HG03439 (cell line): ENCODE measurements around the gene CPEB3.
"Not testable (repeated sequence)": the region's sequence is repeated elsewhere in the genome, so short reads cannot be mapped to it uniquely, and the experiment has no call there.

Experiments
- ATAC-seq: cut with Tn5 transposase; IDR thresholded peaks from one replicate; pipeline ENCODE4 v1.9.1; 2021; ENCODE audit warnings: mild to moderate bottlenecking, moderate library complexity; ENCODE audit not compliant: unreplicated experiment

The CPEB3 gene

DNA sequence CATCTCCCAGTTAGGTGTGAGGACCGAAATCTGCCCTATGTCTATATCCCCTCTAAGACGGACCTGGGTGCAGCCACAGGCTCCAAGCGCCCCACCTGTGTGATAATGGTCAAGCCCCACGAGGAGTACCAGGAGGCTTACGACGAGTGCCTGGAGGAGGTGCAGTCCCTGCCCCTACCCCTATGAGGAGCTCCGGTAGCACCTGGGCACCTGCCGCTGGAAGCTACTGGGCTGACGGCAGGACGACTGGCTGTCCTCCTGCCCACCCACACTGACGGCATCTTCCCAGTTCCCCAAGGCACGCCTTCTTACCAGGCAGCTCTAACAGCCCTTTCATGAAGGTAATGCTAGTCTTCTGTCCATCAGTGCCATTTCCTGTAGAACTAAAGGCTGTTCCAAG, 74.3 kb downstream of the CPEB3 start:
- not testable (repeated sequence) for ATAC-seq

GRCh38 chr10:92215222-92215621, 75.7 kb downstream of the CPEB3 start:
- not testable (repeated sequence) for ATAC-seq

GRCh38 chr10:92213049-92213448, 77.8 kb downstream of the CPEB3 start:
- no peak for ATAC-seq

DNA sequence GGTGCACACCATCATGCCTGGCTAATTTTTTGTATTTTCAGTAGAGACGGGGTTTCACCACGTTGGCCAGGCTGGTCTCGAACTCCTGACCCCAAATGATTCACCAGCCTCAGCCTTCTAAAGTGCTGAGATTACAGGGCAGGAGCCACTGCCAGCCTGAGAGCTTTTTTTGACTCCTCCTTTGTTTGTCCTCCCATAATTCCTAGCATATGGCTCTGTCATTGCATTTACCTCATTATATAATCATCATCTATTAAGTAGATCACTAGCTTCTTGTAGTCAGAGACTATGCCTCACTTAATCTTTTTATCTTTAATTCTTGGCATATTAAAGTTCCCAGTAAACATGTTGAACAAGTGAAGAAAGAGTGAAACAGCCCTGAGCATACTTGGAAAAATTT, 82.1 kb downstream of the CPEB3 start:
- no peak for ATAC-seq

GRCh38 chr10:92208157-92208720, 82.6 kb downstream of the CPEB3 start:
- ATAC-seq = no peak

- no peak for ATAC-seq
These were observed 83.8 kb downstream of the CPEB3 start for GRCh38 chr10:92207061-92207460.

GRCh38 chr10:92203919-92204623, 86.8 kb downstream of the CPEB3 start:
- no peak for ATAC-seq

DNA sequence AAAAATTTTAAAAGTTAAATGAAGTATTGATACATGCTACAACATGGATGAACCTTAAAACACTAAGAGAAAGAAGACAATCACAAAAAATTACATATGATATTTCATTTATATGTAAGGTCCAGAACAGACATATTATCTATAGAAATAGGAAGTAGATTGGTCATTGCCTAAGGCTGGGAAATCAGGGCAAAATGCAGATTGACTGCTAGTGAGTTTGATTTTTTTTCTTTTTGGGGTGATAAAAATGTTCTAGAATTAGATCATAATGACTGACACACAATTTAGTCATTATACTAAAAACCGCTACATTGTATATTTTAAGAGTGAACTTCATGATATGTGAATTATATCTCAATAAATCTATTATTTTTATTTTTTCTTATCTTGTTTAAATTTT, 88.3 kb downstream of the CPEB3 start:
- no peak for ATAC-seq

DNA sequence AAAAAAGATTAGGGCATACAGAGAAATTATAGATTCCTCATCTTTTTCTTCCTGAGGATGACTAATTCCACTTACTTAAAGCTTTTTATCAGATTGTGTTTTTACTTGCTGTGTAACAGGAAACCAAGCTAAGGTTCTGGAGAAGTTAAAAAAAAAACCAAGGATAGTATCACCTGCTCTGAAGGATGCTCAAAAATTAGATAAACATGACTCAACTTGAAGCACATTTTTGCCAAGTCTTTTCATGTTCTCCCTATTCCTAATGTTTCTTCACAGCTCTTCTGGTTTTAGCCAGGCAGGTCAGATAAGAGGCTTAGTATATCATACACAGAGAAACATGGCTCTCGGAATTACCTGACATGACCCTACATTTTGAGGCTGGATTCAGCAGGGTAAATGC, 90.3 kb downstream of the CPEB3 start:
- no peak for ATAC-seq

DNA sequence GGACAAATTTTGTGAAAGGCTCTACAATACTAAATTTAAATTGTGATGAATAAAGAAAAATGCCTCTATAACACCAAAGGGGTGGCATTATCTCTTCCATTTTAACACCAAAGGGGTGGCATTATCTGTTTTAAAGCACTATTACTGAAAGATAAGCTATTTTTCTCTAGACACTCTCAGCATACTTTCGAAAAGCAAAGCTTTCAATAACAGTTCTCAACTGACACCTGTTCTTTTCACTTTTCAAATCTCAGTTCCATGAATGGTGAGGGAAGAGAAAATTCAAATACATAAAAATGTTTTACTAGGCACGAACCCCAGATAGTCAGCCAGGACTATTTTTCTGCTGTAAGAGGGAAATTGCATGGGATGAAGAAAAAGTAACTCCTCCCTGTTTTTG, 103.8 kb downstream of the CPEB3 start:
- ATAC-seq = no peak

DNA sequence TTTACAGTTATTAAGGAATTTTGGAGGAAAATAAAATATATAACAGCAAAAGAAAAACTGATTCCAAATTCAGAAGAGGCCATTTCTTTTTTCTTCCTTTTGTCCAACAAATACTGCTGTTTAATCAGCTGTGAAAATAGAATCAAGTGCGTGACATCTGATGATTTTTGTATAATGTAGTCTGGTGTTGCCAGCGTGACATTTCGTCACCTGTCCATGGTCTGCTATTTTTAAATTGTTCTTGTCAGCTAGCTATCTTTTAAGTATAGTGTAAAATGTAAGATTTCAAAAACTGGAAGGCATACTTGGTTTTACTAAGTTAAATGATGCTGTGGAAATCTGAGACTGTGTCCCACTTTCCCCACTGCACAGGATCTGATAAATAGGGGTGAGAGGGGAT, 105.9 kb downstream of the CPEB3 start:
- no peak for ATAC-seq

DNA sequence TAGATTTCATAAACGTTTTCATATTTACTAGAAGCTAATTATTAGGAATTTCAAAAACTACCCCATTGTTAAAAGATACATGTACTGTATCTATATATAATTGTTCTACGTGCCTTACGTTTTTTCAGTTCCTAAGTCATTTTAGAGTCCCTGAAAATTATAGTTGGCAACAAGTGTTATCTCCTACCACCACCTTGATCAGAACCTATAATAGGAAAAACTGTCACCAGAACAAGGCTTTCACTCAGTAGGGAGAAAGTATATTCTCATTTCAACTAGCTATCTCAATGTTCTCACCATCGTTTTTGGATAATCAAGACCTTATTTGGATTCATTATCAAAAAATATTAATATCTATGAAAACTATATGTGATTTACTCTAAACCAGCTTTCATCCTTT, 107.7 kb downstream of the CPEB3 start:
- no peak for ATAC-seq

DNA sequence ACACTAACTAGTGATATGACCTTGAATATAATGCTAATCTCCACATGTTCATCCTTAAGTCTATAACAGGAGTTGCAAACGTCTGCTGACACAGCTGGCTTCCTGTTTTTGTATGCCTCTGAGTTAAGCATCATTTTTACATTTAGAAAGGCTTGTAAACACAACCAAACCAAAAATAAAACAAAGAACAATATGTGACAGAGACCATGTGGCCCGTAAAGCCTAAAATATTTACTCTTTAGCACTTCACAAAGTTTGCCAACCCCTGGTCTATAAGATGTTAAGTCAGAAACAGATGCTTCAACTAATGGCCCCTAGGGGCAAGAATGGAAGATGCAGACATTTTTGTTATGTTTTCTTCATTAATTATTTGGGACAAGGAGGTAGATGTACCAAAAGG, 109.3 kb downstream of the CPEB3 start:
- ATAC-seq = no peak

GRCh38 chr10:92180399-92180798, 110.5 kb downstream of the CPEB3 start:
- ATAC-seq = no peak

DNA sequence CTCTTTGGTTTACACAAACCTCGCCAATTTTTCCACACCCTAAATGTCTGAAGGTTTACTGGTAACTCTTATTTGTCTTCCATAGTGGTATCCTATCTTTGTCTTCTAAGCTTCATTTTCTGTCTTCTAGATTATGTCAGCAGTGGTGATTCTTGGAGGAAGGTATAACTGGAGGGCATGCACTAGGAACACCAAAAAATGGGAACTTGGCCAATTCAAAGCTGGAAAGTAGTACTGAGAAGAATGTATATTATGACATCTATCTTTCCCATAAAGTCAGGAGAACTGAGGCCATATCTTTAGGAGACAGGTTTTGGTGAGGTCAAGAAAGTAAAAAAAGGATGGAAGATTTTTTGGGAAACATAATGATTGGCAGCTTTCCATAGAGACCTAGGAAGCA, 113.3 kb downstream of the CPEB3 start:
- no peak for ATAC-seq

DNA sequence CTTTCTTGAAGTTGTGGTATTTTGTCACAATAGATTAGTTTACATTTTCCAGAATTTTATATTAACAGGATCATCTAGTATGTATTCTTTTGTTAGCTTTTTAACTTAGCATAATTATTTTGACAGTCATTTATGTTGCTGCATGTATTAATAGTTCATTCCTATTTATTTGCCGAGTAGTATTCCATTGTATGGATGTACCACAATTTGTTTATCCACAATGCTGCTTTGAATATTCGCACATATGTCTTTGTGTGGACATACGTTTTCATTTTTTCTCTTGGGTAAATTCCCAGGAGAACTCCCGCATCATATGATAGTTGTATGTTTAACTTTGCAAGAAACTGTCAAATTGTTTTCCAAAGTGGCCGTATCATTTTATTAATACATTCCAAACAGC, 115.7 kb downstream of the CPEB3 start:
- ATAC-seq = no peak

GRCh38 chr10:92173996-92174395, 116.9 kb downstream of the CPEB3 start:
- no peak for ATAC-seq

- no peak for ATAC-seq
These were observed 126.7 kb downstream of the CPEB3 start for GRCh38 chr10:92164036-92164696.

GRCh38 chr10:92162541-92162940, 128.3 kb downstream of the CPEB3 start:
- no peak for ATAC-seq

DNA sequence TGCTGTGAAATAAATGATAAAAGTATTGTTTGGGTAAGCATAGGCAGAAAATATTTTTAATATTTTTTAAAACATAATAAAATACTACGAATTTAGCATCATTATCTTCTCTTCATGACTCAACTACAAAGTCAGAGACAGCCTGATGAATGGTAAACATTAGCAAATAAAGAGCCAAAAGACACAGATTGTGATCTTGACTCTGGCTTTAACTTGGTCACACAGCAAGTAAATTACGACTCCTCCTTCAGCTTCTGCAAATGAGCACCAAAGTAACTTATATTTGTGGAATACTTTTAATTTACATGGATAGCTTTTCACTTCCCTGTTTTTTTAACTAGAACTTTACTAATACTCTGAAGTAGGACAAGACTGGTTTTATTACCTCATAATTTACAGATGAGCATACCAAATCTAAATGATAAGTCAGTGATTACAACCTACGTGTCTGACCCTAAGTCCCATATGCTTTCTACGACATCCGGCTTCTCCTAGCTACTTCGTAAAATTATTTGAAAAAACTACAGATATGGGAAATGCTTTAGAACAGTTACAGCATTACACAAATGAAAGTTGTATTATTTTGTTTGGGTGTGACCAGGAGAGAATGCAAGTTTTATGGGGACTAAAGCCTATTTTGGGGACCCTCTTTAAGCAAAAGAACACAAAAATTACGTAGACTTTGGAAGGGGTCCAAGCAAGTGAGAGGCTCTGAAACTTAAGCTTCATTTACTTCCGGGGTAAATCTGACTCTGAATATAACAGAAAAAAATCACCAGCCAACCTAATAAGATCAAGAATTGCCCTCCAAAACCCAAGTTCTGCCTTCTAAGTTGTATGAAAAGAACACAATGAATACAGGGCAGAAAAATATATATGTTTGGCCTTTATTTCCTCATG, 133.8 kb downstream of the CPEB3 start:
- ATAC-seq = no peak

DNA sequence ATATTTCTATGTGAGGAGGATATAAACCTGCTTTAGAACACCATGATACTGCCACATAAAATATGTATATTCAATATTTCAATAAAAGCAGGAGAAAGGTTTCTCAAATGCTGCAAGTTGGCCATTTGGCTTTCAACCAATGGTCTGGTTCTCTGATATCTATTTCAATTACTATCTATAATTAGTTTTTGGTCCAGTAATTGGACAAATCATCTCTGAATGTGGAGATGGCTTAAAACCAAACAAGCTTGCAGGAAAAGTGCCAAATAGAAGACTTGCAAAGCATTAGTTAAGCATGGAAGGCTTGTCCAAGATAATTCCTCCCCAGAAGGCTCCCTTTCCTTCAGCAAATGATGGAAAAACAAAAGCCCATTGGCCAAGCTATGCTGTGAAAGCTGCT, 140.1 kb downstream of the CPEB3 start:
- no peak for ATAC-seq
